ENCODE measurements around the gene RXRA. TPM values are rescaled to one million over a fixed set of nuclear protein-coding genes. Genes with fewer than 3 reads are reported as not detected.
A peak's percentile ranks its signal among the peaks of the same experiment; 100 is the strongest.

RXRA gene
- total RNA-seq, 1 donor = 26.4 TPM

- DNase-seq (ENCODE audit: insufficient read length, low spot score, missing footprints) = no peak
- Histone ChIP-seq H3K4me2 (ENCODE audit: insufficient read depth, low read length) (peak overlapping the region; percentile 34), H3K27me3 (ENCODE audit: insufficient read depth, low read length) (no peaks in the 10 kb centered on the region), H2AFZ (ENCODE audit: low read length) (peak overlapping the region; percentile 35), H3K9me3 (ENCODE audit: low read depth, low read length) (no peaks in the 10 kb centered on the region), H3K36me3 (ENCODE audit: insufficient read depth, low read length) (no peaks in the 10 kb centered on the region), H3K27ac (ENCODE audit: low read depth, low read length) (peak overlapping the region; percentile 51), H3K79me2 (ENCODE audit: insufficient read depth, low read length) (no peaks in the 10 kb centered on the region), H4K20me1 (ENCODE audit: insufficient read depth, low read length) (no peaks in the 10 kb centered on the region), H3K4me1 (ENCODE audit: insufficient read depth, low read length) (peaks cover 34% of the 10 kb centered on the region), H3K4me3 (ENCODE audit: insufficient read depth, low read length) (no peak overlapping the region)
- TF ChIP-seq CTCF (IDR thresholded peaks at IDR 0.05; ENCODE audit: extremely low read depth, low read depth, low read length) = no peak
Observed at GRCh38 chr9:134317400-134317789, 8.9 kb upstream of the RXRA start.

- peak overlapping the region; percentile 51 for H3K4me2 ChIP-seq (ENCODE audit: insufficient read depth, low read length)
- DNase-seq (ENCODE audit: insufficient read length, low spot score, missing footprints) = peak; percentile 94
- no peaks in the 10 kb centered on the region for H3K36me3 ChIP-seq (ENCODE audit: insufficient read depth, low read length)
- H2AFZ ChIP-seq (ENCODE audit: low read length) = peak overlapping the region; percentile 56
- H3K9me3 ChIP-seq (ENCODE audit: low read depth, low read length) = no peaks in the 10 kb centered on the region
- no peaks in the 10 kb centered on the region for H3K79me2 ChIP-seq (ENCODE audit: insufficient read depth, low read length)
- H3K27ac ChIP-seq (ENCODE audit: low read depth, low read length) = peak overlapping the region; percentile 61
- H4K20me1 ChIP-seq (ENCODE audit: insufficient read depth, low read length) = no peaks in the 10 kb centered on the region
- peaks cover 34% of the 10 kb centered on the region for H3K4me1 ChIP-seq (ENCODE audit: insufficient read depth, low read length)
- TF ChIP-seq CTCF (IDR thresholded peaks at IDR 0.05; ENCODE audit: extremely low read depth, low read depth, low read length) = no peak
- H3K4me3 ChIP-seq (ENCODE audit: insufficient read depth, low read length) = no peak overlapping the region
- no peaks in the 10 kb centered on the region for H3K27me3 ChIP-seq (ENCODE audit: insufficient read depth, low read length)
Observed at GRCh38 chr9:134317790-134318414, 8.4 kb upstream of the RXRA start.

- H3K4me2 ChIP-seq (ENCODE audit: insufficient read depth, low read length) = peak overlapping the region; percentile 51
- H3K27me3 ChIP-seq (ENCODE audit: insufficient read depth, low read length) = no peaks in the 10 kb centered on the region
- peak; percentile 88 for DNase-seq (ENCODE audit: insufficient read length, low spot score, missing footprints)
- no peaks in the 10 kb centered on the region for H3K36me3 ChIP-seq (ENCODE audit: insufficient read depth, low read length)
- no peak overlapping the region for H3K4me3 ChIP-seq (ENCODE audit: insufficient read depth, low read length)
- TF ChIP-seq CTCF (IDR thresholded peaks at IDR 0.05; ENCODE audit: extremely low read depth, low read depth, low read length) = no peak
- H2AFZ ChIP-seq (ENCODE audit: low read length) = peak overlapping the region; percentile 56
- peak overlapping the region; percentile 61 for H3K27ac ChIP-seq (ENCODE audit: low read depth, low read length)
- no peaks in the 10 kb centered on the region for H3K9me3 ChIP-seq (ENCODE audit: low read depth, low read length)
- peaks cover 36% of the 10 kb centered on the region for H3K4me1 ChIP-seq (ENCODE audit: insufficient read depth, low read length)
- H3K79me2 ChIP-seq (ENCODE audit: insufficient read depth, low read length) = no peaks in the 10 kb centered on the region
- no peaks in the 10 kb centered on the region for H4K20me1 ChIP-seq (ENCODE audit: insufficient read depth, low read length)
Observed at GRCh38 chr9:134318481-134318891, 7.8 kb upstream of the RXRA start.

- DNase-seq (ENCODE audit: insufficient read length, low spot score, missing footprints) = peak; percentile 78
- Histone ChIP-seq H3K4me1 (ENCODE audit: insufficient read depth, low read length) (peaks cover 40% of the 10 kb centered on the region), H2AFZ (ENCODE audit: low read length) (no peak overlapping the region), H4K20me1 (ENCODE audit: insufficient read depth, low read length) (no peaks in the 10 kb centered on the region), H3K79me2 (ENCODE audit: insufficient read depth, low read length) (no peaks in the 10 kb centered on the region), H3K27me3 (ENCODE audit: insufficient read depth, low read length) (no peaks in the 10 kb centered on the region), H3K4me3 (ENCODE audit: insufficient read depth, low read length) (no peak overlapping the region), H3K4me2 (ENCODE audit: insufficient read depth, low read length) (no peak overlapping the region), H3K36me3 (ENCODE audit: insufficient read depth, low read length) (no peaks in the 10 kb centered on the region), H3K27ac (ENCODE audit: low read depth, low read length) (no peak overlapping the region), H3K9me3 (ENCODE audit: low read depth, low read length) (no peaks in the 10 kb centered on the region)
- no peak for TF ChIP-seq CTCF (IDR thresholded peaks at IDR 0.05; ENCODE audit: extremely low read depth, low read depth, low read length)
Observed at GRCh38 chr9:134318941-134319305, 7.3 kb upstream of the RXRA start.
